Activated CD8-positive, alpha-beta memory T cell treated with anti-CD3 and anti-CD28 coated beads, Interleukin-2, amount 10 ng/mL, durations not matched to agents 7 days and 5 days (primary cell): ENCODE data around the gene GATAD2A. TPM values are rescaled to one million over a fixed set of nuclear protein-coding genes. Genes with fewer than 3 reads are reported as not detected.
A peak's percentile ranks its signal among the peaks of the same experiment; 100 is the strongest.

Experiments used
- ATAC-seq: fragments of 150-1000 bp; cut with Tn5 transposase; one replicate; pipeline ENCODE4 v1.10.0; 2021; ENCODE audit warnings: moderate library complexity
- CTCF ChIA-PET: fragments of 350-600 bp; sonication (Branson Sonifier 250); formaldehyde crosslinking; loops from one replicate; lab custom pipeline; 2021; ENCODE audit warnings: antibody characterized with exemption; lab: Charles Lee
- DNase-seq: peaks from one replicate; pipeline ENCODE4 v3.0.0-alpha.2; 2020
- H3K27ac Mint-ChIP-seq: one replicate; pipeline ENCODE4 v1.8.0; 2021; ENCODE audit warnings: mild to moderate bottlenecking, mixed read lengths
- H3K27me3 Mint-ChIP-seq: one replicate; pipeline ENCODE4 v1.8.0; 2021; ENCODE audit warnings: mixed read lengths
- H3K36me3 Mint-ChIP-seq: one replicate; pipeline ENCODE4 v1.8.0; 2021; ENCODE audit warnings: mild to moderate bottlenecking, mixed read lengths
- H3K4me1 Mint-ChIP-seq: one replicate; pipeline ENCODE4 v1.8.0; 2021; ENCODE audit warnings: mixed read lengths
- H3K4me3 Mint-ChIP-seq: one replicate; pipeline ENCODE4 v1.8.0; 2021; ENCODE audit warnings: mild to moderate bottlenecking, moderate library complexity, mixed read lengths
- H3K9me3 Mint-ChIP-seq: one replicate; pipeline ENCODE4 v1.8.0; 2022; ENCODE audit warnings: low read depth, mixed read lengths
- total RNA-seq, 2 experiments: library from RNA; stranded (reverse); gene quantifications; one replicate each; pipeline ENCODE4 v1.2.3, GENCODE V29; 2021

The GATAD2A gene
- total RNA-seq, 2 experiments from 2014 or later, result 159 to 161 TPM

DNA sequence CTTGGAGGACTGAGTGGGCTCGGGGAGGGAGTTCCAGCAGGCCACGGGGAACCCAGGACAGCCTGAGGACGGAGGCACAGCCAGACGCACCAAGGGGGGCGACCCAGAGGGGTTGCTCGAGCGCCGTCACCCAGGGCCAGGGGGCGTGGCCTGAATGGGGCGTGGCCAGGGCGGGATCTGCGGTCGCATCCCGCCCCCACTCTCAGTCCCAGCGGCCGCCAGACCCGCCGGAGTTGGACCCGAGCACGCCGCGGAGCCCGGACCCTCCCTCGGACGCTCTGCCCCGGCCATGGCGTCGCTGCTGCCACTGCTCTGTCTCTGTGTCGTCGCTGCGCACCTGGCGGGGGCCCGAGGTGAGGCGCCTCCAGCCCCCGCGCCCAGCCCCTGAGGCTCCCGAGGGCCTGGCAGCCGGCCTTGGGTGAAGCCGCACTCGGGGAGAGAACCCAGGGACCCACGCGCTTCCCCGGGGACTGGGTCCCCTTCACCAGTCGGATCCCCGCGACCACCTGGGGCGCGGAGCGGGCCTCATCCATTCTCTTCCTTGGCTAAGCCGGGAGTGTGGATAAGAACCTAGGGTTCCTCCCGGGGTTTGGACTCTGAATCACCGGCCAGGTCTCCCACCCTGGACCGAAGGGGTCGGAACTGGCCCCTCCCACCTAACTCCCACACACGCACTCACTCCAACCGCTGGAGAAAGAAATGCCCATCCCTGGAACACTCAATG is 132.7 kb downstream of the GATAD2A start, which contains the start of gene CILP2:
TSS of gene CILP2 (plus strand) at position 205 of the 724 bp plus-strand sequence. CDS start at position 290, 85 bp downstream.
- peaks cover 1% of the 10 kb centered on the region for H3K36me3 Mint-ChIP-seq
- CTCF ChIA-PET, result interaction anchor here (1.0 to 2.7 kb wide), 5 partner anchors 13 to 105 kb away, joined by 4 to 11 read pairs (median 4); partner anchors contain the start of gene GMIP
- ATAC-seq (no peak), DNase-seq (no peak)
- H3K4me3 Mint-ChIP-seq, result no peak within 1 kb of the TSS
- peaks cover 19% of the 10 kb centered on the region for H3K27me3 Mint-ChIP-seq
- peaks cover 27% of the 10 kb centered on the region for H3K4me1 Mint-ChIP-seq
- H3K9me3 Mint-ChIP-seq, result no peaks in the 10 kb centered on the region
- H3K27ac Mint-ChIP-seq, result no peak within 1 kb of the TSS

DNA sequence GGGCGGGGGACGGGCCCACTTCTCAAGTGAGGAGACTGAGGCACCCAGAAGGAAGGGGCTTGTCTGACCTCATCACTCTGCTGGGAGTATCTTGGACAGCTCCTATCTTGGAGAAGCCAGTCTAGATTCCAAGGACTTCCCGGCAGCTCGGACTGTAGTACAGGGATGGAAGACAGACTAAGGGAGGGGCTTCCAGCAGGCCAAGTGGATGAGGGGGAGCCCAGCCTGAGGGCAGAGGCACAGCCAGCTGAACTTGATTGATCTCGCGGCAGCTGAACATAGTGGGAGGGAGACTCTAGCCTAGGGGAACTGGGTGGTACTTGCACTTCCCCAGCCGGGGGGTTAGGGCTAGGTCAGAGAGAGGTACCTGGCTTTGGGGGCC is 133.3 kb downstream of the GATAD2A start:
- ATAC-seq (no peak), DNase-seq (no peak)
- Mint-ChIP-seq H3K9me3 (no peaks in the 10 kb centered on the region), H3K4me1 (peaks cover 27% of the 10 kb centered on the region), H3K27ac (no peak overlapping the region), H3K36me3 (peaks cover 1% of the 10 kb centered on the region), H3K27me3 (peaks cover 19% of the 10 kb centered on the region), H3K4me3 (no peak overlapping the region)
- CTCF ChIA-PET, result interaction anchor here (1.0 to 2.7 kb wide), 4 partner anchors 13 to 105 kb away, joined by 4 to 11 read pairs (median 5); partner anchors contain the start of gene GMIP

DNA sequence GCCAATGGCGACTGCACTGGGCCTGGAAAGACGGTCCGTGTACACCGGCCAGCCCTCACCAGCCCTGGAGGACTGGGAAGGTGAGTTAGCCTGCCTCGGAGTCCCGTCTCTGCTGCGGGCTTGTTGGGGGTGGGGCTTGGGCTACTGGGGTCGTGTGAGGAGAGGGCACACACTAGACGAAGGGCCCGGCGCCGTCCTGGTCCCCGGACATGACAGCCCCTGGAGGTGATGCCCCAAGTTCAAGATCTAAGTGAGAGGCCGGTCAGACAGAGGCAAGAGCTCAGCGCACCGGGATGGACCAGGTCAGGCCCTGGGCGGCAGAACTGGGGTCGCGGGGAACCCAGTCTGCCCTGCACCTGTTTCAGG is 134.2 kb downstream of the GATAD2A start:
- H3K4me3 Mint-ChIP-seq, result no peak overlapping the region
- H3K36me3 Mint-ChIP-seq, result peaks cover 1% of the 10 kb centered on the region
- peaks cover 25% of the 10 kb centered on the region for H3K4me1 Mint-ChIP-seq
- ATAC-seq (no peak), DNase-seq (no peak)
- H3K27me3 Mint-ChIP-seq, result peaks cover 19% of the 10 kb centered on the region
- CTCF ChIA-PET, result interaction anchor here (1.4 to 2.7 kb wide), 3 partner anchors 12 to 15 kb away, joined by 4 to 11 read pairs (median 6); no protein-coding TSS in a partner anchor
- no peak overlapping the region for H3K27ac Mint-ChIP-seq
- no peaks in the 10 kb centered on the region for H3K9me3 Mint-ChIP-seq

DNA sequence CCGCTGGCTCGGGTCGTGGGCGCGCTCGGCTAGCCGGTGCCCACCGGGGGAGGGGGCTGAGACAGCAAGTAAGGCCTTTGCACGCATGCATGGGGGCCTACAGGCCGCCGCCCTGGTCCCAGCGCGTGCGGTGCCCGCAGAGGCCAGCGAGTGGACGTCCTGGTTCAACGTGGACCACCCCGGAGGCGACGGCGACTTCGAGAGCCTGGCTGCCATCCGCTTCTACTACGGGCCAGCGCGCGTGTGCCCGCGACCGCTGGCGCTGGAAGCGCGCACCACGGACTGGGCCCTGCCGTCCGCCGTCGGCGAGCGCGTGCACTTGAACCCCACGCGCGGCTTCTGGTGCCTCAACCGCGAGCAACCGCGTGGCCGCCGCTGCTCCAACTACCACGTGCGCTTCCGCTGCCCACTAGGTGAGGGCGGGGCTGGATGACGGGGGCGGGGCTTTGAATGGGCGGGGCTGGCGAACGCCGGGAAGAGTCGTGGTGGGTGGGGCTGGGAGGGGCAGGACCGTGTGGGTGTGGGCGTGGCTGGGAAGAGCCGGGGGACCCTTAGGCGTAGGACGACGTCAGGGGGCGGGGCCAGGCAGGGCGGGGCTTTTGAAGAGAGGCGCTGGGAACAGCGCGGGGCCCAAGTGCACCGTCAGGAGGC is 134.7 kb downstream of the GATAD2A start:
- H3K27ac Mint-ChIP-seq, result peak overlapping the region; percentile 65
- H3K36me3 Mint-ChIP-seq, result peaks cover 1% of the 10 kb centered on the region
- peaks cover 19% of the 10 kb centered on the region for H3K27me3 Mint-ChIP-seq
- H3K4me3 Mint-ChIP-seq, result peak overlapping the region; percentile 59
- CTCF ChIA-PET, result interaction anchor here (1.2 to 2.7 kb wide), 3 partner anchors 11 to 13 kb away, joined by 4 to 11 read pairs (median 4); no protein-coding TSS in a partner anchor
- ATAC-seq, result peak; percentile 54
- peak; percentile 87 for DNase-seq
- H3K4me1 Mint-ChIP-seq, result peaks cover 25% of the 10 kb centered on the region
- no peaks in the 10 kb centered on the region for H3K9me3 Mint-ChIP-seq

DNA sequence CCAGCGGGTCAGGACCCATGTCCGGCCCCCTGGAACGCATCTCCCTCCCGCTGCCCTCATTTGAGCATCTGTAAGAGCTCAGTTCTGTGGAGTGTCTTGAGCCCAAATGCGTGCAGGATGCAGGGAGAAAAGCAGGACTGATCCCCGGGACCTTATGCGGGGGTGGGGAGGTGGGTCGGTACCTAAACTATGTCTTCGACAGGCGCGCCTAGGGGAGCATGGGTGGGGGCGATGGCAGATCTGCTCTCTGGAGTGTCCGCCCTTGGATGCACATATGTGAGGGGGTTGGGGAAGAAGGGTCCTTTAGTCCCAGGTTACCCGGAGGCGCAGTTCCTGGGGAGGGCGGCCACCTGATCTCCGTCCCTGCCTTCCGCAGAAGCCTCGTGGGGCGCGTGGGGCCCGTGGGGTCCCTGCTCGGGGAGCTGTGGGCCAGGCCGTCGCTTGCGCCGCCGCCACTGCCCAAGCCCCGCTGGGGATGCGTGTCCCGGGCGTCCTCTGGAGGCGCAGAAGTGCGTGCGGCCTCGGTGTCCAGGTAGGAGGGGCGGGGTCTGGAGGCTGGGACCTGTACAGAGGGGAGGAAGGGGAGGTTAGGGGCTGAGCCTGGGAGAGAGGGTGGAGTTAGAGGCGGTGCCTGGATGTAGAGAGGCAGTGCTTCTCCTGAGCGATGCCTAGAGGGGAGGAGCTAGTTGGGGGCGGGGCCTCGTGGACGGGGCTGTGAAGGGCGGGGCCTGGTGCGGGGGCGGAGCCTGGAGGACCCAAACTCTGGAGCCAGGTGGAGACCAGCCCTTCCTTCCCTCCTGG is 135.4 kb downstream of the GATAD2A start:
- H3K27me3 Mint-ChIP-seq, result peaks cover 19% of the 10 kb centered on the region
- H3K4me1 Mint-ChIP-seq, result peaks cover 25% of the 10 kb centered on the region
- peak; percentile 88 for ATAC-seq
- no peaks in the 10 kb centered on the region for H3K9me3 Mint-ChIP-seq
- peaks cover 1% of the 10 kb centered on the region for H3K36me3 Mint-ChIP-seq
- DNase-seq, result peak; percentile 86
- peak overlapping the region; percentile 65 for H3K27ac Mint-ChIP-seq
- CTCF ChIA-PET, result interaction anchor here (0.5 to 2.7 kb wide), 6 partner anchors 8 to 121 kb away, joined by 3 to 11 read pairs (median 4); no protein-coding TSS in a partner anchor
- H3K4me3 Mint-ChIP-seq, result peak overlapping the region; percentile 59

DNA sequence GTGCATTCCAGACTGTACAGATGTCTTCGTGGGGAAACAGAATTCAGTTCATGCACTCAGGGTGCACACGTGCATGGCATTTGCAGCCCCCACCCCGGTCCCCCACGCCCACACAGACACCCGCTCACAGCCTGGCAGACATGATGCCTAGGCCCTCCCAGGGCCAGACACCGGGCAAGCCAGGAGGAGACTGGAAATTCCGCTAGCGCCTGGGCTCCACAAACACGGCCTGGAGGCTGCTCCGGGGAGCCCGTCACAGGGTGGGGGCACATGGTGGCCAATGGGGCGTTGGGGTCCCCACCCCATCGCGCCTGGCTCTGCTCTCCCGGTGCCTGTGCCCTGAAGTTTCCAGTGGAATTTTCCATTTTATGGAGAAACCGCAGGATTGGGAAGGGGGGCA is 136.1 kb downstream of the GATAD2A start:
- Mint-ChIP-seq H3K27ac (no peak overlapping the region), H3K9me3 (no peaks in the 10 kb centered on the region), H3K27me3 (peaks cover 19% of the 10 kb centered on the region), H3K4me3 (no peak overlapping the region), H3K36me3 (peaks cover 1% of the 10 kb centered on the region), H3K4me1 (peaks cover 25% of the 10 kb centered on the region)
- CTCF ChIA-PET, result interaction anchor here (0.5 to 1.0 kb wide), 4 partner anchors 9 to 120 kb away, joined by 3 to 9 read pairs (median 3); no protein-coding TSS in a partner anchor
- ATAC-seq, result no peak
- DNase-seq, result no peak

DNA sequence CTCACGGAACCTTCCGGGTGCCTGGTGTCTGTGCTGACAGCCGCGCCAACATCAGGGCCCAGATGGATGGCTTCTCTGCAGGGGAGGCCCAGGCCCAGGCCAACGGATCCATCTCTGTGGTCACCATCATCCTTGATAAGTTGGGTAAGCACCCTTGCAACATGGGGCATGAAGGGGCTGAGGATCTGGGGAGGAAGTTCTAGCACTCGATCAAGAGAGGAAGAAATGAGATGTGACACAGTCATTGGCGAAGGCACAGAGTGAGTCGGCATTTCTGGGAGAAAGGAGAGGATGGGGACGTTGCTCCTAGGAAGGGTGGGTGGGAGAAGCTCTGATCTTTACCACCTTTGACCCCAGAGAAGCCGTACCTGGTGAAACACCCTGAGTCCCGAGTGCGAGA is 137.0 kb downstream of the GATAD2A start:
- H3K4me3 Mint-ChIP-seq, result no peak overlapping the region
- no peak for DNase-seq
- CTCF ChIA-PET, result interaction anchor here (1.0 to 2.1 kb wide), 2 partner anchors 10 to 12 kb away, joined by 5 to 7 read pairs; no protein-coding TSS in a partner anchor
- H3K4me1 Mint-ChIP-seq, result peaks cover 23% of the 10 kb centered on the region
- no peak overlapping the region for H3K27ac Mint-ChIP-seq
- ATAC-seq, result no peak
- H3K9me3 Mint-ChIP-seq, result no peaks in the 10 kb centered on the region
- H3K27me3 Mint-ChIP-seq, result peaks cover 15% of the 10 kb centered on the region
- no peaks in the 10 kb centered on the region for H3K36me3 Mint-ChIP-seq

- Mint-ChIP-seq H3K27ac (no peak overlapping the region), H3K4me1 (peaks cover 19% of the 10 kb centered on the region), H3K27me3 (peaks cover 11% of the 10 kb centered on the region), H3K9me3 (no peaks in the 10 kb centered on the region), H3K36me3 (no peaks in the 10 kb centered on the region), H3K4me3 (no peak overlapping the region)
- no peak for DNase-seq
- CTCF ChIA-PET, result interaction anchor here (1.0 to 2.1 kb wide), 3 partner anchors 10 to 11 kb away, joined by 5 to 7 read pairs (median 7); no protein-coding TSS in a partner anchor
- no peak for ATAC-seq
Measured at GRCh38 chr19:19543101-19543500, 137.6 kb downstream of the GATAD2A start.

DNA sequence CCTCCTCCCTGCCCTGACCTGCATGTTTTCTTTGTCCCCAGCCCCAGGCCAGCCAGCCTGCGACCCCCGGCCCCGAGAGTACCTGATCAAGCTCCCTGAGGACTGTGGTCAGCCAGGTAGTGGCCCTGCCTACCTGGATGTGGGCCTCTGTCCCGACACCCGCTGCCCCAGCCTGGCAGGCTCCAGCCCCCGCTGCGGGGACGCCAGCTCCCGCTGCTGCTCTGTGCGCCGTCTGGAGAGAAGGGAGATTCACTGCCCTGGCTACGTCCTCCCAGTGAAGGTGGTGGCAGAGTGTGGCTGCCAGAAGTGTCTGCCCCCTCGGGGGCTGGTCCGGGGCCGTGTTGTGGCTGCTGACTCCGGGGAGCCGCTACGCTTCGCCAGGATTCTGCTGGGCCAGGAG is 138.2 kb downstream of the GATAD2A start:
- Mint-ChIP-seq H3K9me3 (no peaks in the 10 kb centered on the region), H3K36me3 (no peaks in the 10 kb centered on the region), H3K27ac (no peak overlapping the region), H3K4me3 (no peak overlapping the region), H3K4me1 (peaks cover 17% of the 10 kb centered on the region), H3K27me3 (peaks cover 8% of the 10 kb centered on the region)
- DNase-seq (no peak), ATAC-seq (no peak)
- CTCF ChIA-PET, result interaction anchor here (1.0 to 2.1 kb wide), 3 partner anchors 9 to 12 kb away, joined by 5 to 7 read pairs (median 7); no protein-coding TSS in a partner anchor

DNA sequence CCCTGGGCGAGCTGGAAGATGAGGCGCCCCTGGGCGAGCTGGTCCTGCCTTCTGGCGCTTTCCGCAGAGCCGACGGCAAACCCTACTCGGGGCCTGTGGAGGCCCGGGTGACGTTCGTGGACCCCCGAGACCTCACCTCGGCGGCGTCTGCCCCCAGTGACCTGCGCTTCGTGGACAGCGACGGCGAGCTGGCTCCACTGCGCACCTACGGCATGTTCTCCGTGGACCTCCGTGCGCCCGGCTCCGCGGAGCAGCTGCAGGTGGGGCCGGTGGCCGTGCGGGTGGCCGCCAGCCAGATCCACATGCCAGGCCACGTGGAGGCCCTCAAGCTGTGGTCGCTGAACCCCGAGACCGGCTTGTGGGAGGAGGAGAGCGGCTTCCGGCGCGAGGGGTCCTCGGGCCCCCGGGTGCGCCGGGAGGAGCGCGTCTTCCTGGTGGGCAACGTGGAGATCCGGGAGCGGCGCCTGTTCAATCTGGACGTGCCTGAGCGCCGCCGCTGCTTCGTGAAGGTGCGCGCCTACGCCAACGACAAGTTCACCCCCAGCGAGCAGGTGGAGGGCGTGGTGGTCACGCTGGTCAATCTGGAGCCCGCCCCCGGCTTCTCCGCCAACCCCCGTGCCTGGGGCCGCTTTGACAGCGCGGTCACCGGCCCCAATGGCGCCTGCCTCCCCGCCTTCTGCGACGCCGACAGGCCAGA is 138.9 kb downstream of the GATAD2A start:
- Mint-ChIP-seq H3K36me3 (no peaks in the 10 kb centered on the region), H3K27ac (no peak overlapping the region), H3K4me3 (no peak overlapping the region), H3K4me1 (peaks cover 13% of the 10 kb centered on the region), H3K27me3 (peaks cover 4% of the 10 kb centered on the region), H3K9me3 (no peaks in the 10 kb centered on the region)
- CTCF ChIA-PET, result interaction anchor here (2.1 kb wide), 1 partner anchor 8 kb away, joined by 7 read pairs; no protein-coding TSS in a partner anchor
- no peak for ATAC-seq
- no peak for DNase-seq

DNA sequence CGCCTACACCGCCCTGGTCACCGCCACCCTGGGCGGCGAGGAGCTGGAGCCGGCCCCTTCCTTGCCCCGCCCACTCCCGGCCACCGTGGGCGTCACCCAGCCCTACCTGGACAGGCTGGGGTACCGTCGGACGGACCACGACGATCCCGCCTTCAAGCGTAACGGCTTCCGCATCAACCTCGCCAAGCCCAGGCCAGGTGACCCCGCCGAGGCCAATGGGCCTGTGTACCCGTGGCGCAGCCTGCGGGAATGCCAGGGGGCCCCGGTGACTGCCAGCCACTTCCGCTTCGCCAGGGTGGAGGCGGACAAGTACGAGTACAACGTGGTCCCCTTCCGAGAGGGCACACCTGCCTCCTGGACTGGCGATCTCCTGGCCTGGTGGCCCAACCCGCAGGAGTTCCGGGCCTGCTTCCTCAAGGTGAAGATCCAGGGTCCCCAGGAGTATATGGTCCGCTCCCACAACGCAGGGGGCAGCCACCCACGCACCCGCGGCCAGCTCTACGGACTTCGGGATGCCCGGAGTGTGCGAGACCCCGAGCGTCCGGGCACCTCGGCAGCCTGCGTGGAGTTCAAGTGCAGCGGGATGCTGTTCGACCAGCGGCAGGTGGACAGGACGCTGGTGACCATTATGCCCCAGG is 139.6 kb downstream of the GATAD2A start:
- ATAC-seq (no peak), DNase-seq (no peak)
- no peaks in the 10 kb centered on the region for H3K36me3 Mint-ChIP-seq
- H3K9me3 Mint-ChIP-seq, result no peaks in the 10 kb centered on the region
- no peak overlapping the region for H3K27ac Mint-ChIP-seq
- CTCF ChIA-PET, result interaction anchor here (1.8 kb wide), 1 partner anchor 9 kb away, joined by 7 read pairs; no protein-coding TSS in a partner anchor
- no peak overlapping the region for H3K4me3 Mint-ChIP-seq
- H3K4me1 Mint-ChIP-seq, result peaks cover 13% of the 10 kb centered on the region
- H3K27me3 Mint-ChIP-seq, result peaks cover 3% of the 10 kb centered on the region

DNA sequence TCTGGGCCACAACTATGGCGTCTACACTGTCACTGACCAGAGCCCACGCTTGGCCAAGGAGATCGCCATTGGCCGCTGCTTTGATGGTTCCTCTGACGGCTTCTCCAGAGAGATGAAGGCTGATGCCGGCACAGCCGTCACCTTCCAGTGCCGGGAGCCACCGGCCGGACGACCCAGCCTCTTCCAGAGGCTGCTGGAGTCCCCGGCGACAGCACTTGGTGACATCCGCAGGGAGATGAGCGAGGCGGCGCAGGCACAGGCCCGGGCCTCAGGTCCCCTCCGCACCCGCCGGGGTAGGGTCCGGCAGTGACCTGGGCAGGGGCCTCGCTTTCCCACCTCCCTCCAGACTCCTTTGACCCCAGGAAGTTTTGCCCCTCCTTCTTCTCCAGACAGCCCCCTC is 140.2 kb downstream of the GATAD2A start:
- Mint-ChIP-seq H3K4me1 (peaks cover 9% of the 10 kb centered on the region), H3K9me3 (no peaks in the 10 kb centered on the region), H3K36me3 (no peaks in the 10 kb centered on the region), H3K27ac (no peak overlapping the region), H3K4me3 (no peak overlapping the region), H3K27me3 (peaks cover 3% of the 10 kb centered on the region)
- no peak for DNase-seq
- ATAC-seq, result no peak
- CTCF ChIA-PET, result interaction anchor here (1.0 to 11.6 kb wide), 3 partner anchors 9 to 38 kb away, joined by 3 to 119 read pairs (median 7); partner anchors contain the start of gene YJEFN3
